GM21529 (cell line): ENCODE results near the gene SLAIN2.

ENCODE experiments used
- ATAC-seq: cut with Tn5 transposase; IDR thresholded peaks from one replicate; pipeline ENCODE4 v1.9.1; 2021; ENCODE audit not compliant: unreplicated experiment

The SLAIN2 gene

DNA sequence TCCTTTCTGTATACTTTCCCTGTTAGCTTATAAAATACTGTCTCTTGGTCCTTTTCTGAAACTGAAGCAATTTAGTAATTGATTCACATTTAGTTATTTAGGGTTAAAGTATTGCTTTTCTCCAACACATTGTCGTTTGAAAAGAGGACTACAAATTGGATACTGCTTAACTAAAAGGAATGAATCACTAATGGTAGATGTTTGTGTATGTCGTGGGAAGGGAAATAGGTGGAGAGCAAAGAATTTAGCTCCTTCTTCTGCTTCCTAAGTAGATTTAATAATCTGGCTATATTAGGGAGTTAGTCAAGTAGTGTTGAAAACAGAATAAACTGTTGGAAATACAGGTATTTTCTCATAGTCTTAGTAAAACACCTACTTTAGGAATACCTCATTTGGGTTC, 27.9 kb downstream of the SLAIN2 start:
- no peak for ATAC-seq

DNA sequence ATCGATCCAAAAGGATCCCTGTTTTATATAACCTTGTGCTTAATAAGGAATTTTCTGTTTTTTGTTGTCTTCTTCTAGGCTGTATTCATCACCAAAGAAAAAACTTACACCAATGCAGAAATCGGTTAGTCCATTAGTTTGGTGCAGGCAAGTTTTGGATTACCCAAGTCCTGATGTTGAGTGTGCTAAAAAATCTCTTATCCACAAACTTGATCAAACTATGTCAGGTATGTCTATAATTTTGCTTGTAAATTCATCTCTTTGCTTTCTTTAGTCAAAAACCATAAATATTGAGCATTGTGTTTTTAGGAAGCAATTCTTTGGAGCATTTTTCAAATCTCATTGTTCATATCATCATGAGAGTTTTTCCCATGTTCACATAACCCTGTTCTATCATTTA, 28.4 kb downstream of the SLAIN2 start:
- no peak for ATAC-seq

- ATAC-seq, result no peak
Observed at GRCh38 chr4:48370260-48371134, 29.2 kb downstream of the SLAIN2 start.

GRCh38 chr4:48372272-48372671, 30.9 kb downstream of the SLAIN2 start:
- no peak for ATAC-seq

- no peak for ATAC-seq
Observed at GRCh38 chr4:48375651-48376304, 34.4 kb downstream of the SLAIN2 start.

DNA sequence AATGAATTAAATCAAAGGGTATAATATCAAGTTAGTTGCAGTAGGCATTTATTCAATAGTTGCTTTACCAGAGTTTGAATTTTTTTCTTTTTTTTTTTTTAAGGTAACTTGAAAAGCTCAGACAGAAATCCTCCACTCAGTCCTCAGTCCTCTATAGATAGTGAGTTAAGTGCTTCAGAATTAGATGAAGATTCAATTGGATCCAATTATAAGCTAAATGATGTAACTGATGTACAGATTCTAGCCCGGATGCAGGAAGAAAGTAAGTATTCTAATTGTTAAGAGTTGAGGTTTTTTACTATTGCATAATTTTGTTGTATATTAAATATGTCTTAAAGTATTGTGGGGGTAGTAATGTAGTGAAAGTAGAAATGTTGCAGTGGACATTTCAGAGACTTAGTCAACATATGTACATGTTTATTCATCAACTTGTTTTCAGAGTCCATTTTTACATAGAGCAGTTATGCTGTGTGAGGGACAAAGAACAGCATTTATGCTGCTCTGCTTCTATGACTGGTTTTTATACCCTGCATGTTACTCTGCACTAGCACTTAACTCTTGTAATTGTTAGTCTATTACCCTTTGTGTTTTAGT, 38.4 kb downstream of the SLAIN2 start:
- no peak for ATAC-seq

- no peak for ATAC-seq
Observed at GRCh38 chr4:48380583-48381167, 39.3 kb downstream of the SLAIN2 start.

GRCh38 chr4:48388525-48389154, 47.3 kb downstream of the SLAIN2 start:
- no peak for ATAC-seq

DNA sequence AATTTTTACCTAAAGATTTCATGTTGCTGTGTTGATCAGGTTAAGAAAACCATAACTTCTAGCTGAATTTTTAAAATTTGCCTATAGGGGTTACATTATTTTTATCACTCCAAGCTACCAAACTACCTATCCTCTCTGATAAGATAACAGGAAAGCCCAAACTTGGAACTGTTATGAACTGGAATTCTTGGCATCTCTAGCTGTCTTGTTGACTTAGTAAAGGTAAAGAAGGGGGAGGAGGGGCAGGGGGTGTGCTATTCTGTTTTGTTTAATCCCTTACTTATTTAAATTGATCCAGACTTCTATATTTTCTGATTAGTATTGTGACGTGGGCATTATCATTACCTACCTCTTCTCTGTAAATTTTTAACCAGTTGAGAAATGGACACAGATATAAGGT, 54.7 kb downstream of the SLAIN2 start:
- ATAC-seq, result no peak

DNA sequence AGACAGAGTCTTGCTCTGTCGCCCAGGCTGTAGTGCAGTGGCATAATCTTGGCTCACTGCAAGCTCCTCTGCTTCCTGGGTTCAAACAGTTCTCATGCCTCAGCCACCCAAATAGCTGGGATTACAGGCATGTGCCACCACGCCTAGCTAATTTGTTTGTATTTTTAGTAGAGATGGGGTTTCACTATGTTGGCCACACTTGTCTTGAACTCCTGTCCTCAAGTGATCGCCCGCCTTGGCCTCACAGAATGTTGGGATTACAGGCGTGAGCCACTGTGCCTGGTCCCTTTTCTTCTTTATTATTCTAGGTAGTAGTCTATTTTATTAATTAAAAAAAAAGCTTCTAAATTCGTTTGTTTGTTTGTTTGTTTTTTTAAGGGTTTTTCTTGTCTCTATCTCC, 59.1 kb downstream of the SLAIN2 start:
- ATAC-seq, result no peak

GRCh38 chr4:48403358-48403757, 62.0 kb downstream of the SLAIN2 start:
- no peak for ATAC-seq

DNA sequence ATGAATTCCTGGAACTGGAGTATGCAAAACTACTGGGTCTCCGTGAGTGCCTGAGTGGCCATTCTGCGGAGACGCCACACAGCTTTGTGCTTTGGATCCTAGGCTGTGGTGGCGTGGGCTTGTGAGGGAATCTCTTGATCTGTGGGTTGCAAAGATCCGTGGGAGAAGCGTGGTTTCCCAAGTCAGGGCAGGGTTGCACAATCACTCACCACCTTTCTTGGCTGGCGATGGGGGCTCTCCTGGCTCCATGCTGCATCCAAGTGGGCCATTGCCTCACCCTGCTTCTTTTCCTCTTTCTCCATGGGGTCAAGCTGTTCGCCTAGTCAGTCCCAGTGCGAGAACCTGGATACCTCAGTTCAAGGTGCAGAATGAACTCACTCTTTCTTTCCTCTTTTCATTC, 62.5 kb downstream of the SLAIN2 start:
- no peak for ATAC-seq

DNA sequence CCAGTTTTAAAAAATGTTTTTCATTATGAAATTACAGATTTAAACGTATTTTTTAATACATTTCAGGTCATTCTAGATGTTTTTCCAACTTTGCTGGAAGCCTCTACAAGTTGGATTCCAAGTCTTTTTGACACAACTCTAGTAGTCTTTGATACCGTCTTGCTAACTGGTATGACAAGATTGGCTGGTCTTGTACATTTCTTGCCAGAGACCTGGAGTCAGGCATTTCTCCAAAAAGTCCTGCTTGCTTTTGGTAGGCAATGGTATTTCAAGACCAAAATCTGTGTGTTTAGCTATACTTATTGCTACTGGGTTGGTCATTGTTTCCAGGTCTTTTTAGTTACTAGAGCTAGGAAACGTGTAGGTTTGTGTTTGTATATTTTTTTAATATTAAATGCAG, 64.6 kb downstream of the SLAIN2 start:
- no peak for ATAC-seq

DNA sequence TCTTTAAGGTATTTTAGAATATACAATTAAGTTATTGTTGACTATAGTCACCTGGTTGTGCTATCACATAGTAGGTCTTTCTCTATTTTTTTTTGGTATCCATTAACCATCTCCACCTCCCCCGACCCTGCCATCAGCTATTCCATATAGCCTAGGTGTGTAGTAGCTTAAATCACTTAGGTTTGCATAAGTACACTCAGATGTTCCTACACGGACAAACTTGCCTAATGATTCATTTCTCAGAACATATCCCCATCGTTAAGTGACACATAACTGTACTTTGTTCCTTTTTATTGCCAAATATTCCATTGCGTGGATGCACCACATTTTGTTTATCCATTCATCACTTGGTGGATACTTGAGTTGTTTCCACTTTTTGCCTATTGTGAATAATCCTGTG, 67.9 kb downstream of the SLAIN2 start:
- ATAC-seq, result no peak

DNA sequence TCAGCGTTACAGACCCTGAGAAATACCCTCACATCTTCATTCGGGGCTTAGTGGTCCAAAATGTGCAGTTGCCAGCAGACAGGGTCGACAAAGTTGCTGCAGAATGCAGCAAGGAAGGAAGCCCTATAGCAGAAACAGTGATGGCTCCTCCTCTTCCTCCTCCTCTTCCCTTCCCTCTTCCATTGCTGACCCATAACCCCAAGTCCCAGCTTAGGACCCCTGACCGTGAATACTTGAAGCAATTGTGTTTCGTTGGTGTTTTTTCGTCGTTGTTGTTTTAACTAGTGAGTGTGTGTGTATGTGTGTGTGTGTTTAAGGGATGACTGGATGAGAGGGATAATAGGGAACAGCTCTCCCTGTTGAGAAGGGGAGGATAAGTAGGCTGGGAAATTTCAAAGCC, 69.5 kb downstream of the SLAIN2 start:
- no peak for ATAC-seq

DNA sequence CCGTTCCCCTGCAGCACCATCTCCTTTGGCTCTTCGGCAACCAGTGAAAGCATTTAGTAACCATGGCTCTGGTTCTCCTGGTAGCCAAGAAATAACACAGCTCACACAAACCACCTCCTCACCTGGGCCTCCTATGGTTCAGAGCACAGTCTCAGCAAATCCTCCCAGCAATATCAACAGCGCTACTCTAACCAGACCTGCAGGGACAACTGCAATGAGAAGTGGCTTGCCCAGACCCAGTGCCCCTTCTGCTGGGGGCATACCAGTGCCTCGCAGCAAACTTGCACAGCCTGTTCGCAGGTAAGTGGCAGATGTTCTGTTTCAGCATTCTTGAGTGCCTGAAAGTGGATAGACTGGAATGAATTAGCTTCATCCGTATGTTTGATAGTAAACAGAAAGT, 78.8 kb downstream of the SLAIN2 start:
- ATAC-seq, result no peak

- ATAC-seq, result no peak
Observed at GRCh38 chr4:48421101-48421500, 79.8 kb downstream of the SLAIN2 start.

GRCh38 chr4:48428926-48429325, 87.6 kb downstream of the SLAIN2 start:
- ATAC-seq, result no peak

DNA sequence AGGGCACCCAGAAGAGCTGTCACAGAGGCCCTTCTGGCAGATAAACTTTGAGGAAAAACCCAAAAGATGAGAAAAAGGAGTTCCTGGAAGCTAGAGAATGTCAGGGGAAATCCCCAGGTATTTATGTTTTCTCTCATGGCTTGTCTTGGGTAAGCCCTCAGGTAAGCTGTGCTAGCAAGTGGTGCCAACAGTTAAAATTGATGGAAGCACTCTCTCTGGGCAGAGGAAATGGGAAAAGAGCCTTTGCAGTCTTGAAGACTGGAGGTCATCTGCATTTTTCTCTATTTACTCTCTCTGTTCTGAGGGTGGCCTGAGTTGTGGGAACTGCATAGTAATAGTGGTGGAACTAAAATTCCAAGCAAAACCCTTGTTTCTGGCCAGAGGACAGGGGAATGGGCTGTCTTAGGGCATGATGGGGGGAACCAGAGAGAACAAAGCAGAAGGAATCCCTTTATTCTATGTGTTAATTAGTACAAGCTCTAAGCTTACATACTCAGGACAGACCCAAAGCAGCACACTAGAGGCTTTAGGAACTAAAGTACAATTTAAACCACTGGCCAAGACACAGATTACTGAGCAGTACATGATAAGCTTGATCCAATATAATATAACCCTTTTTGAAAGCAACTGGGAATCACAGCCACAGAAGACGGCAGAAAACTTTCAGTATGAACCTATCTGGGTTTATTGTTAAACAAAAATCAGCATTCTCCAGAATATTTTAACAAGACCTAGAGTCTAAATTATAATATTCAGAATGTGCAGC, 88.6 kb downstream of the SLAIN2 start:
- no peak for ATAC-seq

DNA sequence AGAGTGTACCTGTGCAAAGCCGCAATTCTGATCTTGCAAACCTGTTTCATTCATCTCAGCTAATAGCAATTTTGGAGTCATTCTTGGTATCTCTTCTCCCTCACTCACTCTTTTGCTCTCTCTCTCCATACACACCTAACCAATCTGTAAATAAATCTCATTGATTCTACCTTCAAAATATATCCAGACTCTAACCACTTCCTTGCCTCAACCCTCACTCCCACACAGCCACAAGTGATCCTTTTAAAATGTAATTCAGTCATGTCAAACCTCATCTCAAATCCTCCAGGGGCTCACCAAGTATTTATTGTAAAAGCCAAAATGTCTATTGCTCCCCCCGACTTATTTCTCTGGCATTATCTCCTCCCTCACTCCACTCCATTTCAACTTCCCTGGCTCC, 90.1 kb downstream of the SLAIN2 start:
- no peak for ATAC-seq

DNA sequence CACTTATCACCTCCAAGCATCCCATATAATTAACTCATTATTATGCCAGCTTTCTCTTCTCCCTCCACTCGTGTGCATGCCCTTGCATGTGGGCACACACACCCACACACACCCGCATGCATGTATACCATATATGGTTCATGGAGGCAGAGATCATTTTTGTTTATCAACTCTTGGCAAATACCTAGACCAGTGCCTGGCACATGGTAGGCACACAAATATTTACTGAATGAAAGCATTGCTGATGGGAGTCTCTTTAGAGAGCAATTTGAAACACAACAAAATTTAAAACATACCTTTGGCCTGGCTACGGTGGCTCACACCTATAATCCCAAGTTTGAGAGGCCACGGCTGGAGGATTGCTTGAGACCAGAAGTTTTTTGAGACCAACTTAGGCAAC, 90.7 kb downstream of the SLAIN2 start:
- no peak for ATAC-seq
